Measurements from ENCODE around the gene CBARP. TPM values are rescaled to one million over a fixed set of nuclear protein-coding genes. Genes with fewer than 3 reads are reported as not detected.
A peak's percentile ranks its signal among the peaks of the same experiment; 100 is the strongest.

CBARP gene
- total and polyA plus RNA-seq, 2 of the 13 experiments (the other 11 are each of a cell fraction or from before 2014, with no cell fraction given): 1.2 to 1.4 TPM

DNA sequence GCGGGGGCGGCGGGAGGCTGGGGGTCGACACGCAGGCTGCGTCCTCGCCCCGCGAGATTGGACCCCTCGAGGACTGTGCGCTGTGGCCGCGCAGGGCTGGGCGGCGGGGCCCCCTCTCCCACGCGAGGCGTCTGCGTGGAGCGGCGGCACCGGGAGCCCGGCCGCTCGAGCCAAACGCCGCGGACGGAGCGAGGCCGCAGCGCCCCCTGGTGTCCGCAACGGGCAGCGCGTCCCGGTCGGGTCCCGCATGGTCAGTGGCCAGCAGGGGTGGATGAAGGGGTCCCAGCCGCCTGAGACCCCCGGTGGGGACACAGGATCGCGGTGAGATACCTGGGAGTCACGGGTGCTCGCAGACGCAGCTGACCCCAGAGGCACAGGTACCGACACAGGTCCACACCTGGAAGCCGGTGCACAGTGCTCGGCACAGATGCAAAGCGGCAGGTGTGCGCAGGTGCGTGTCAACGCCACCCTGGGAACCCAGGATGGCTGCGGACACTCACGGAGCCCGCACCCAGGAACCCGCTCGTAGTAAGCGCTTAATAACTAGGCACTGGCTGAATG is 29.2 kb upstream of the CBARP start (continued):
- TF ChIP-seq, protein P1, sequence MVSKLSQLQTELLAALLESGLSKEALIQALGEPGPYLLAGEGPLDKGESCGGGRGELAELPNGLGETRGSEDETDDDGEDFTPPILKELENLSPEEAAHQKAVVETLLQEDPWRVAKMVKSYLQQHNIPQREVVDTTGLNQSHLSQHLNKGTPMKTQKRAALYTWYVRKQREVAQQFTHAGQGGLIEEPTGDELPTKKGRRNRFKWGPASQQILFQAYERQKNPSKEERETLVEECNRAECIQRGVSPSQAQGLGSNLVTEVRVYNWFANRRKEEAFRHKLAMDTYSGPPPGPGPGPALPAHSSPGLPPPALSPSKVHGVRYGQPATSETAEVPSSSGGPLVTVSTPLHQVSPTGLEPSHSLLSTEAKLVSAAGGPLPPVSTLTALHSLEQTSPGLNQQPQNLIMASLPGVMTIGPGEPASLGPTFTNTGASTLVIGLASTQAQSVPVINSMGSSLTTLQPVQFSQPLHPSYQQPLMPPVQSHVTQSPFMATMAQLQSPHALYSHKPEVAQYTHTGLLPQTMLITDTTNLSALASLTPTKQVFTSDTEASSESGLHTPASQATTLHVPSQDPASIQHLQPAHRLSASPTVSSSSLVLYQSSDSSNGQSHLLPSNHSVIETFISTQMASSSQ (IDR thresholded peaks at IDR 0.05; ENCODE audit: low read depth): no peak
- TF ChIP-seq, protein P1 (CRISPR knock-in tag; IDR thresholded peaks at IDR 0.05; ENCODE audit: borderline replicate concordance): 0 out of 2 replicates have a peak, but pooled peaks have one; percentile 51
- no peak for TF ChIP-seq GZF1 (CRISPR knock-in tag; IDR thresholded peaks at IDR 0.05)
- TF ChIP-seq, protein P2, sequence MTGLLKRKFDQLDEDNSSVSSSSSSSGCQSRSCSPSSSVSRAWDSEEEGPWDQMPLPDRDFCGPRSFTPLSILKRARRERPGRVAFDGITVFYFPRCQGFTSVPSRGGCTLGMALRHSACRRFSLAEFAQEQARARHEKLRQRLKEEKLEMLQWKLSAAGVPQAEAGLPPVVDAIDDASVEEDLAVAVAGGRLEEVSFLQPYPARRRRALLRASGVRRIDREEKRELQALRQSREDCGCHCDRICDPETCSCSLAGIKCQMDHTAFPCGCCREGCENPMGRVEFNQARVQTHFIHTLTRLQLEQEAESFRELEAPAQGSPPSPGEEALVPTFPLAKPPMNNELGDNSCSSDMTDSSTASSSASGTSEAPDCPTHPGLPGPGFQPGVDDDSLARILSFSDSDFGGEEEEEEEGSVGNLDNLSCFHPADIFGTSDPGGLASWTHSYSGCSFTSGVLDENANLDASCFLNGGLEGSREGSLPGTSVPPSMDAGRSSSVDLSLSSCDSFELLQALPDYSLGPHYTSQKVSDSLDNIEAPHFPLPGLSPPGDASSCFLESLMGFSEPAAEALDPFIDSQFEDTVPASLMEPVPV (CRISPR knock-in tag; IDR thresholded peaks at IDR 0.05): no peak
- no peak for TF ChIP-seq ZNF660 (CRISPR knock-in tag; IDR thresholded peaks at IDR 0.05; ENCODE audit: borderline replicate concordance, low read depth)
- TF ChIP-seq, protein P3, sequence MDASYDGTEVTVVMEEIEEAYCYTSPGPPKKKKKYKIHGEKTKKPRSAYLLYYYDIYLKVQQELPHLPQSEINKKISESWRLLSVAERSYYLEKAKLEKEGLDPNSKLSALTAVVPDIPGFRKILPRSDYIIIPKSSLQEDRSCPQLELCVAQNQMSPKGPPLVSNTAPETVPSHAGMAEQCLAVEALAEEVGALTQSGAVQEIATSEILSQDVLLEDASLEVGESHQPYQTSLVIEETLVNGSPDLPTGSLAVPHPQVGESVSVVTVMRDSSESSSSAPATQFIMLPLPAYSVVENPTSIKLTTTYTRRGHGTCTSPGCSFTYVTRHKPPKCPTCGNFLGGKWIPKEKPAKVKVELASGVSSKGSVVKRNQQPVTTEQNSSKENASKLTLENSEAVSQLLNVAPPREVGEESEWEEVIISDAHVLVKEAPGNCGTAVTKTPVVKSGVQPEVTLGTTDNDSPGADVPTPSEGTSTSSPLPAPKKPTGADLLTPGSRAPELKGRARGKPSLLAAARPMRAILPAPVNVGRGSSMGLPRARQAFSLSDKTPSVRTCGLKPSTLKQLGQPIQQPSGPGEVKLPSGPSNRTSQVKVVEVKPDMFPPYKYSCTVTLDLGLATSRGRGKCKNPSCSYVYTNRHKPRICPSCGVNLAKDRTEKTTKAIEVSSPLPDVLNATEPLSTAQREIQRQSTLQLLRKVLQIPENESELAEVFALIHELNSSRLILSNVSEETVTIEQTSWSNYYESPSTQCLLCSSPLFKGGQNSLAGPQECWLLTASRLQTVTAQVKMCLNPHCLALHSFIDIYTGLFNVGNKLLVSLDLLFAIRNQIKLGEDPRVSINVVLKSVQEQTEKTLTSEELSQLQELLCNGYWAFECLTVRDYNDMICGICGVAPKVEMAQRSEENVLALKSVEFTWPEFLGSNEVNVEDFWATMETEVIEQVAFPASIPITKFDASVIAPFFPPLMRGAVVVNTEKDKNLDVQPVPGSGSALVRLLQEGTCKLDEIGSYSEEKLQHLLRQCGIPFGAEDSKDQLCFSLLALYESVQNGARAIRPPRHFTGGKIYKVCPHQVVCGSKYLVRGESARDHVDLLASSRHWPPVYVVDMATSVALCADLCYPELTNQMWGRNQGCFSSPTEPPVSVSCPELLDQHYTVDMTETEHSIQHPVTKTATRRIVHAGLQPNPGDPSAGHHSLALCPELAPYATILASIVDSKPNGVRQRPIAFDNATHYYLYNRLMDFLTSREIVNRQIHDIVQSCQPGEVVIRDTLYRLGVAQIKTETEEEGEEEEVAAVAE (CRISPR knock-in tag; IDR thresholded peaks at IDR 0.05; ENCODE audit: borderline replicate concordance): no peak
- TF ChIP-seq TSC22D2 (CRISPR knock-in tag; IDR thresholded peaks at IDR 0.05; ENCODE audit: borderline replicate concordance): peak; percentile 63; the same call in 1 of the 2 replicates
- TF ChIP-seq SNRNP70 (IDR thresholded peaks at IDR 0.05; ENCODE audit: low read depth, low read length): no peak
- TF ChIP-seq XRCC5 (optimal IDR thresholded peaks at IDR 0.05; ENCODE audit: low read length): no peak
- TF ChIP-seq AGO1 (IDR thresholded peaks at IDR 0.05; ENCODE audit: low read depth, low read length, poor library complexity, severe bottlenecking): peak; percentile 20
- no peak for TF ChIP-seq EHMT2 (IDR thresholded peaks at IDR 0.05; ENCODE audit: borderline replicate concordance, low read depth, low read length)
- TF ChIP-seq SNAPC2 (CRISPR knock-in tag; IDR thresholded peaks at IDR 0.05): no peak
- no peak for TF ChIP-seq ZNF3 (CRISPR knock-in tag; IDR thresholded peaks at IDR 0.05)
- TF ChIP-seq, protein P4, sequence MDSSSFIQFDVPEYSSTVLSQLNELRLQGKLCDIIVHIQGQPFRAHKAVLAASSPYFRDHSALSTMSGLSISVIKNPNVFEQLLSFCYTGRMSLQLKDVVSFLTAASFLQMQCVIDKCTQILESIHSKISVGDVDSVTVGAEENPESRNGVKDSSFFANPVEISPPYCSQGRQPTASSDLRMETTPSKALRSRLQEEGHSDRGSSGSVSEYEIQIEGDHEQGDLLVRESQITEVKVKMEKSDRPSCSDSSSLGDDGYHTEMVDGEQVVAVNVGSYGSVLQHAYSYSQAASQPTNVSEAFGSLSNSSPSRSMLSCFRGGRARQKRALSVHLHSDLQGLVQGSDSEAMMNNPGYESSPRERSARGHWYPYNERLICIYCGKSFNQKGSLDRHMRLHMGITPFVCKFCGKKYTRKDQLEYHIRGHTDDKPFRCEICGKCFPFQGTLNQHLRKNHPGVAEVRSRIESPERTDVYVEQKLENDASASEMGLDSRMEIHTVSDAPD (CRISPR knock-in tag; IDR thresholded peaks at IDR 0.05): no peak
- TF ChIP-seq CHD2 (IDR thresholded peaks at IDR 0.05; ENCODE audit: low read depth, low read length): no peak
- TF ChIP-seq, protein P5, sequence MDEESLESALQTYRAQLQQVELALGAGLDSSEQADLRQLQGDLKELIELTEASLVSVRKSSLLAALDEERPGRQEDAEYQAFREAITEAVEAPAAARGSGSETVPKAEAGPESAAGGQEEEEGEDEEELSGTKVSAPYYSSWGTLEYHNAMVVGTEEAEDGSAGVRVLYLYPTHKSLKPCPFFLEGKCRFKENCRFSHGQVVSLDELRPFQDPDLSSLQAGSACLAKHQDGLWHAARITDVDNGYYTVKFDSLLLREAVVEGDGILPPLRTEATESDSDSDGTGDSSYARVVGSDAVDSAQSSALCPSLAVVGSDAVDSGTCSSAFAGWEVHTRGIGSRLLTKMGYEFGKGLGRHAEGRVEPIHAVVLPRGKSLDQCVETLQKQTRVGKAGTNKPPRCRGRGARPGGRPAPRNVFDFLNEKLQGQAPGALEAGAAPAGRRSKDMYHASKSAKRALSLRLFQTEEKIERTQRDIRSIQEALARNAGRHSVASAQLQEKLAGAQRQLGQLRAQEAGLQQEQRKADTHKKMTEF (CRISPR knock-in tag; IDR thresholded peaks at IDR 0.05): no peak
